Embryonic facial prominence (tissue), 1 donor: ENCODE data around the gene LAIR1.
"Not testable (repeated sequence)": the region's sequence is repeated elsewhere in the genome, so short reads cannot be mapped to it uniquely, and the experiment has no call there.

ENCODE experiments used
- DNase-seq: peaks from one replicate; pipeline ENCODE4 v3.0.0-alpha.2; 2016; ENCODE audit errors: extremely low spot score

Gene LAIR1, protein sequence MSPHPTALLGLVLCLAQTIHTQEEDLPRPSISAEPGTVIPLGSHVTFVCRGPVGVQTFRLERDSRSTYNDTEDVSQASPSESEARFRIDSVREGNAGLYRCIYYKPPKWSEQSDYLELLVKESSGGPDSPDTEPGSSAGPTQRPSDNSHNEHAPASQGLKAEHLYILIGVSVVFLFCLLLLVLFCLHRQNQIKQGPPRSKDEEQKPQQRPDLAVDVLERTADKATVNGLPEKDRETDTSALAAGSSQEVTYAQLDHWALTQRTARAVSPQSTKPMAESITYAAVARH

DNA sequence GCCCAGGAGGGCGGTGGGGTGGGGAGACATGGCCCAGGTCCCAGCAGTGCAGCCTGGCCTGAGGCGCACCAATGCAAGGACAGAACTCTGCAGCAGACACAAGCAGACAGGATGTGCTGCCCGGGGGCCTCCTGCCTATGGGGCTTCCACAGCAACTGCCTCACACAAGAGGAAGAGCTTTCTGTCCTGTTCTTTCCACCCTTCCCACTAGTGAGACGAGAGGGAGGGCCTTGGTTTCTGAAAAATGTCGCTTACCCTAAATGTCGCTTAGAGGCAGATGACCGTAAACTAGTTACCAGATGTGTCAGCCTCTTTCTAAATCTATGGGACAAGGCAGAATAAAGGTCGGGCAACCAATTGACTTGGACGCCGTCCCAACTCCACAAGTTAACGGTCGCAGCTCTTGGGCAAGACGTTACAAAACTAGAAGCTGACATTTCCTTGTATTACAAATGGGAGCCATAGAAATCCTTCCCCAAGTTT lies at the start of gene LAIR1:
Gene LAIR1, minus strand, starts transcription at position 157 of the 483 bp plus-strand sequence. Its CDS starts 127 bp downstream, at position 30.
- DNase-seq = no peak

DNA sequence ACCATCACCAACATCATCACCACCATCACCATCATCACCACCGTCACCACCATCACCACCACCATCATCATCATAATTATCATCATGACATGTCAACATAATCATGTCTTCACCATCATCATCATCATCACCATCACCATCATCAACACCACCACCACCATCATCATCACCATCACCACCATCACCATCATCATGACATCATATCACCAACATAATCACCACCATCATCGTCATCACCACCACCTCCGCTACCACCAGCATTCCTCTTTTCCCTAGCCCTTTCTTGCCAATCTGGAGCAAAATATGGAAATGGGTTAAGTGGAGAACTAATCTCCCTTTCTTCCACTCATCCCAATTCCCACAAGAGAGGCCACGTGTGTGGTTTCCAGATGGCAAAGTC lies 49.4 kb upstream of the LAIR1 start:
- no peak for DNase-seq

DNA sequence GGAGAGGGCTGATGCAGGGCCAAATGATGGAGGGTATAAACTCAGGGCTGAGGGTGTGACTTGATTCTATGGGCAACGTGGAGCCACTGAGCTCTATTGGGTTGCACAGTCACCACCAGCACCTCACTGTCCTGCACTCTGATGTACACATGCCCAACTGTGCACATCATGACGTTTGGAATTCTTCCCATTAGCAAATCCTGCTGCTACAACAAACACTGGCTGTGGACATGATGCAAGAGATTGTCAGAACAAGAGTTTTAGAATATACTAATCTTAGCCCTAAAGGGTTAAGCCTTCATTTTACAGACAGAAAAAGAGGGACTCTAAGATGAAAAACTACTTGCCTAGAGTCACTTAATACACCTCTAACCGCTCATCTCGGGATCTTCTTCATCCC lies 48.1 kb upstream of the LAIR1 start:
- no peak for DNase-seq

DNA sequence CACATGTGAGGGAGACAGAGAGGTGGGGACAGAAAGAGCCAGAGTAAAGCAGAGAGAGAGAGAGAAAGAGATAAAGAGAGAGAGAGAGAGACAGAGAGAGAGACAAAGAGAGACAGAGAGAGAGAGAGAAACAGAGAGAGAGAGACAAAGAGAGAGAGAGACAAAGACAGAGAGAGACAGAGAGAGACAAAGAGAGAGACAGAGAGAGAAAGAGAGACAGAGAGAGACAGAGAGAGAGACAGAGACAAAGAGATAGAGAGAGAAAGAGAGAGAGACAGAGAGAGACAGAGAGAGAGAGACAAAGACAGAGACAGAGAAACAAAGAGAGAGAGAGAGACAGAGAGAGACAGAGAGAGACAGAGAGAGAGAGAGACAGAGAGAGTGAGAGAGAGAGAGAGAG lies 46.3 kb upstream of the LAIR1 start:
- DNase-seq = no peak

DNA sequence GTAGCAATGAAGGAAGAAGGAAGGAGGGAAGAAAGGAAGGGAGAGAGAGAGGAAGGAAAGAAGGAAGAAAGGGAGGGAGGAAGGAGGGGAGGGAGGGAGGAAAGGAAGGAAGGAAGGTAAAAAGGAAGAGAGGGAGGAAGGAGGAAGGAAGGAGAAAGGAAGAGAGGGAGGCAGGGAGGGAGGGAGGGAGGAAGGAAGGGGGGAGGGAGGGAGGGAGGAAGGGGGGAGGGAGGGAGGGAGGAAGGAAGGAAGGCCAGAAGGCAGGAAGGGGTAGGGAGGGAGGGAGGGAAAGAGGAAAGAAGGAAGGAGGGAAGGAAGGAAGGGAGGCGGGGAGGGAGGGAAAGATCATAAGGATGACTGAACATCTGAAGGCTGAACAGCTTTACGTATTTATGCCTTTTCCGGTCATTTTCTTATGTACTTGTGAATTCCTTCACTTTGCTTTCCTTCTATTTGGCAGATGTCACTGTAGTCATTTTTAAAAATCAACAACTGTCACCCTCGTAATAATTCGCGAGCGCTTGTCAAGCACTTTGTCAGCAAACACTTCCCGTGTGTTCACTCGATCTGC lies 43.8 kb upstream of the LAIR1 start:
- no peak for DNase-seq

DNA sequence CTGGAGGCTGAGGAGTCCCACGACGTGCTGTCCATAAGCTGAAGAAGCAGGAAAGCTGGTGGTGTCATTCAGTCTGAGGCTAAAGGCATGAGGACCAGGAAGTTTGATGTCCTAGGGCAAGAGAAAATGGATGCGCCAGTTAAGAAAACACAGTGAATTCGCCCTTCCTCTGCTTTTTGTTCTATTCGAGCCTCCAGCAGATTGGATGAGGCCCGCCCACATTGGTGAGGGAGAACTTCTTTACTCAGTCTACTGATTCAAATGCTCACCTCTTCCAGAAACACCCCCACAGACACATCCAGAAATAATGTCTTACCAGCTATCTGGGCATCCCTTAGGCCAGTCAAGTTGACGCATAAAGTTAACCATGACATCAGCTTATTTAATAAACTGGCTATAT lies 43.0 kb upstream of the LAIR1 start:
- DNase-seq = no peak

DNA sequence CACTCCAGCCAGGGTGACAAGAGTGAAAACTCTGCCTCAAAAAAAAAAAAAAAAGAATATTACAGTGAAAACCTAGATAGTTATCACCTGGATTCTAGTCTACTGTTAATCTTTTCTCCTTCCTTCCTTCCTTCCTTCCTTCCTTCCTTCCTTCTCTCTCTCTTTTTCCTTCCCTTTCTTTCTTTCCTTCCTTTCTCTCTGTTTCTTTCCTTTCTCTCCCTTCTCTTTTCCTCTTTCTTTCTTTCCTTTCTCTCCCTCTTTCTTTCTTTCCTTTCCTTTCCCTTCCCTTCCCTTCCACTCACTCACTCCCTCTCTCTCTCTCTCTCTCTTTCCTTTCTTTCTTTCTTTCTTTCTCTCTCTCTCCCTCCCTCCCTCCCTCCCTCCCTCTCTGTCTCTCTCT lies 40.9 kb upstream of the LAIR1 start:
- no peak for DNase-seq

DNA sequence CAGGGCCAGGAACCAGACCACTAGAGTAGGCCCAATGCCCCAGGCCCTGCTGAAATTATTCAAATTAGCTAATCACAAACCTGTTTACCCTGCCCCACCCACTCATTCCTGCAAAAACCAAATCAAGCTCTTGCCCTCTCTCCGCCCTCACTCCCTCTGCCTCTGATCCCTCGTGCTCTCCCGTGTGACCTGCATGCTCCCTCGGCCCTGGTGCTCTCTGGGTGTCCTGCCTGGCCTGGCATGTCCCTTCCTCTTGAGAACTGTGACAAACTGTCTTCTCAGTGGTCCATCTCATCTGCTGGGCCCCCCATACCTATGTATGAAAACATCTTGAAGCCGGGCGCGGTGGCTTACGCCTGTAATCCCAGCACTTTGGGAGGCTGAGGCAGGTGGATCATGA lies 38.3 kb upstream of the LAIR1 start:
- no peak for DNase-seq

DNA sequence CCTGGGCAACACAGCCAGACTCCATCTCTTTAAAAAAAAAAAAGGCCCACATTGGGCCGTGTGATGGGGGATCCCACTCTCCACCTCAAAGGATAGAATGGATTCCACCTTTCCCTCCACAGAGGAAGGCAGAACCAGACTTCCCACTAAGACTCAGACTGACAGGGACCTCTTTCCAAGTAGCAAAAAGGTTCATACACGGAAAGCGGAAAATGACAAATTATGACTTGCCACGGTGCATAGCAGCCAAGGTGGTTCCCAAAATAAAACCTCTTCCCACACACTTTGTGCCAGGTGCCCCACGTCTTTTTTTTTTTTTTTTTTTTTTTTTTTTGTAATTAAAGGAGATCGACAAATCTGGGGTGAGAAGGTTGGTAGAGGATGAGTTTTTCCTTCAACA lies 36.2 kb upstream of the LAIR1 start:
- DNase-seq = no peak

DNA sequence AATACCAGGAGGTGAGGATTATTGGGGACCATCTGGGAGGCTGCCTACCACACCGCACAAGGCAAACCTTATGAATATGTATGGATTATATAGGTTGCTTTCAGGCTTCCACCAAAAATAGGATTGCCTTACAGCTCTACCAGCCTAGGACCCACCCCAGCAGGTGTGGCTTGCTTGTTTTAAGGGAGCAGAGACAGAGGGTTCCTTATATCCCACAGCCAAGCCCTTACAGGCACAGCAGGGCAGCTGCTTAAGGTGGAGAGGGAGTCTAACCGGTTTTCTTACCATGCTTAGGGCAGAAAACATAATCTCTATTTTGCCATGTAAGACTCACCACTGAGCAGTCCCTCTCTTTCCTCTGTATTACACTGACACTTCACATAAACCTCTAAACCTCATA lies 34.5 kb upstream of the LAIR1 start:
- DNase-seq = no peak

DNA sequence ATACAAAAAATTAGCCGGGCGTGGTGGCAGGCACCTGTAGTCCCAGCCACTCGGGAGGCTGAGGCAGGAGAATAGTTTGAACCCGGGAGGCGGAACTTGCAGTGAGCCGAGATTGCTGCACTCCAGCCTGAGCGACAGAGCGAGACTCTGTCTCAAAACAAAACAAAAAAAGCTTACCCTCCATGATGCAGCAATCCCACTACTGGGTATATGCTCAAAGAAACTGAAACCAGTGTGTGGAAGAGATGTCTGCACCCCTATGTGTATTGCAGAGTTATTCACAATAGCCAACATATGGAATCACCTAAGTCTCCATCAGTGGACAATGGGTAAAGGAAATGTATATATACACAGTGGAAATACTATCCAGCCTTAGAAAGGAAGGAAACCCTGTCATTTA lies 31.0 kb upstream of the LAIR1 start:
- no peak for DNase-seq

DNA sequence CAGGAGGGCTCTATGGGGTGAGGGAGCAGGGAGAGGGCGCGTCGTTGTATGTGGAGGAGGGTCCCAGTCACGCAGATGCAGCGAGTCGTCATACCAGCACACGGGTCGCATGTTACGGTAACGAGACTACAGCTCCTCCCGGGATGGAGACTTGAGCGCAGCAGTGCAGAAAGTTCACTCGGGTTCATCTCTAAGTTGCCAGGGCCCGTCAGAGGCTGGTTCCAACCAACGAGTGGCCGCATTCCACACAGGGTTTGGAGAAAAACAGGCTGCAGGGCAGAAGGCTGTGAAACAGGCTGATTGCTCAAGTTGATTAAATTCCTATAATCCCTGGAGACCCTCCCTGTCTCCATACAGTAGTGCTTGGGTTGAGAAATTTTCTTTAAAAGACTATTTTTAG lies 28.6 kb upstream of the LAIR1 start:
- DNase-seq = no peak

DNA sequence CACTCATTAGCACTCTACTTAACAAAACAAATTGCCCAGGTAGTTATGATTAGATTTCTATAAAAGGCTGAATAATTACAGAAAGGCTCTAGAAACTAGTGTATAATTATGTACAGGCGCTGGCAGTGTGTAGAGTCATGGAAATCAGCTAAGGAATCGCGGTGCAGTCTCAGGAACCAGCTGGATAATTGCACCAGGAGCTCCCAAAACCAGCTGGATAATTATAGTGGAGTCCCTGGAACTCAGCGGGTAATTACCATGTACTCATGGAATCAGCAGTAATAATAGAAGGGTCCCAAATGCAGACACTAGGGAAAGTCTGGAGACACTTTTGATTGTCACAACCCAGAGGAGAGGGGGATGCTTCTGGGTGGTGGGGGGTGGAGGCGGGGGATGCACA lies 27.4 kb upstream of the LAIR1 start:
- DNase-seq = no peak

DNA sequence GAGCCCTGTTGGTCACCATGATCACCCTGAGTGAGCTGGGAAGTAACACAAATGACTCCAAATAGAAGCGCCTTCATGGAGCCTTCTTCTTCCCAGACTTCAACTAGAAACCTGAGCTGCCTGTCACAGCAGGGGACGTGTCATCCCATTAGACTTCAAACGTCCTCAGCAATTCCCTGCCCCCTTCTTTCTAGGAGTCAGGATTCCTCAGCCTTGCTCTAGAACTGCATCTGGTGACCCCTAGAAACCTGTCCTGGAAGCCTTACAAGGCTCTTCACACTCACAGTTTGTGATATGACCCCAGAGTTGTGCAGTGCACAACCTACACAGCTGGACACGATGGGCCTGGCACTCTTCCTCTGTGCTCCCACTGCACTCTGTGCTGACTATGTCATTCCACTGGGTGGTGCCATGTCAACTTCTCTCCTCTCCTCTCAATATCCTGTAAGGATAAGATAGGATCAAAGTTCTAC lies 26.9 kb upstream of the LAIR1 start:
- DNase-seq = no peak

DNA sequence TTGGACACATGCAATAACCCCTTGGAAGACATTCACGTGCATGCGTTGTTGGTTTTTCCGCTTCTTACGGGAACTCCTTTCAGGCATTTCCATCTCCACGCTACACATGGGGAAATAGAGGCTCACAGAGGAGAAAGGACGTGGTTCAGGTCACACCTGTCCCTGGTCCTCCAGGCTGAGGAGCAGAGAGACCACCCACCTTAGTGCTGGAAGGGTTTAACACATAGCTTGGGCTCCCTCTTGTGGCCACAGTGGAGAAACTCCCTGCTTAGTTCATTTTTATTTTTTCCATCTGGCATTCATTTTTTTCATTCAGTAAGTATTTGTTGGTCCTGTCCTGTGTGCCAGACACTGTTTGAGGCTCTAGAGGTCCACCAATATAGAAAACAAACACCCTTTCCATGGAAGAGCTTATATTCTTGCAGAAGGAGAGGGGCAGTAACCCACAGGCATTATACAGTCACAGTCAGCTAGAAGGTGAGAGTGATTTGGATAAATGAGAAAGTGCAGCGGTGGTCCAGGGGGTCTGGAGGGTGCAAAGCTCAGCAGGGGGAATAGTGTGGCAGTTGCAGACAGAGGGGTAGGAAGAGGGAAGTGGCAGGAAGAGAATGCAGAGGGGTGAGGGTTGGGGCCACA lies 26.3 kb upstream of the LAIR1 start:
- DNase-seq = peak; percentile 20

DNA sequence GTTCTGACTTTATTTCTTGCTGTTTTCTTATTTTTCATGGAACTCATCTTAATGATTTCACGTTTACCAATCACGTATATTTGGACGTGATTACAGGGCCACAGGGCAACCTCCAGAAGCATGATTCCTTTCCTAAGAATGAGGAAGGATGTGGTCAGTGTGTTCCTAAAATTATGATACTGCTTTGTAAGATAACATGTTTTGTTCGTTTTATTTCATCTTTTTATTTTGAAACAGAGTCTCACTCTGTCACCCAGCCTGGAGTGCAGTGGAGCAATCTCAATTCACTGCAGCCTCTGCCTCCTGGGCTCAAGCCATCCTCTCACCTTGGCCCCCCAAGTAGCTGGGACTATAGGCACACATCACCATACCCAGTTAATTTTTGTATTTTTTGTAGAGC lies 24.8 kb upstream of the LAIR1 start:
- no peak for DNase-seq

DNA sequence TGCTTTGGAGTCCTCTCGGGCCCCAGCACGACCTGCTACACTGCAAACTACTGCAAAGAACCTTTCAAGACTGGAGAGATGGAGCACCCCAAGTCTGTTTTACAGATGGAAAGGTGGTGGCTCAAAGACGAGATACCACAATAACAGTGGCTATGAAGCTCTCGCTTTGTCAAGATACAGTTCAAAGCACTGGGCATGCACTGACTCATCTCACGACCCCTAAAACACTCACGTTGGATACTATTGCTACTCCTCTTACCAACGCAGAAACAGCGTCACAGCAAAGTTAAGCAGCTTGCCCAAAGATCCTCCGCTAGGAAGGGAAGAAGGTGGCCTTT lies 24.0 kb upstream of the LAIR1 start:
- DNase-seq = no peak

DNA sequence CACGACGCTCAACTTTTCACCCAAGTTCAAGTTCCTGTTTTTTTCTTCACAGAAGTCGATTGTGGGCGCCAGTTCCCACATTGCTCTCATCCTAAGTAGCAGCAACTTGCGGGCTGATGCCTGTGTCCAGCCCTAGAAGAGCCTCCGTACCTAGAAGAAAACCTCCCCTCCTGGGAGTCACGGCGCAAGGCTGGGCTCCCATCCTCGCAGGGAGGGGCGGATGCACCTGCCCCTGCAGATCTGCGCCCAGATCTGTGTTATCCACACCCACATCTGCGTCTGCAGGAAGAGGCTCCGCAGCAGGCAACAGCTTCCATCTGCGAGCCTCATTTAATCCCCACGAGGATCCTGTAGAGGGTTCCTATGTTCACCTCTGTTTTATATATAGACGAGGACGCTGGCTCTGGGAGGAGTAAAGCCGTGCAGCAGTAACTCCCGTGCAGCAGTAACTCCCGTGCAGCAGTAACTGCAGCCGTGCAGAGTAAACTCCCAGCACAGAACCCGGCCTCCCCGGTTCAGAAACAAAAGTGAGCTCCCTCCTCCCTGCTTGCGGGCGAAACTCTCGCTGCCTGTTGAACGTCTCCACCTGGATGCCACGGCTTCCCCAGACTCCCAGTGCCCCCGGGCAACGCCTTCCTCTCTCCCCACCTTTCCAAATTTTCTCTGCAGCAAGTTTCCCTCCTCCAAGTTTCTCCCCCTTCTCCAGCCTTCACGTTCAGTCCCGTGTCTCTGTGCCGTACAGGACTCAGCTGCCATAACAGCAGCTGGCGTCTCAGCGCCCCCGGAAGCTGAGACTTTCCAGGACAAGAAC lies 23.5 kb upstream of the LAIR1 start:
- no peak for DNase-seq

DNA sequence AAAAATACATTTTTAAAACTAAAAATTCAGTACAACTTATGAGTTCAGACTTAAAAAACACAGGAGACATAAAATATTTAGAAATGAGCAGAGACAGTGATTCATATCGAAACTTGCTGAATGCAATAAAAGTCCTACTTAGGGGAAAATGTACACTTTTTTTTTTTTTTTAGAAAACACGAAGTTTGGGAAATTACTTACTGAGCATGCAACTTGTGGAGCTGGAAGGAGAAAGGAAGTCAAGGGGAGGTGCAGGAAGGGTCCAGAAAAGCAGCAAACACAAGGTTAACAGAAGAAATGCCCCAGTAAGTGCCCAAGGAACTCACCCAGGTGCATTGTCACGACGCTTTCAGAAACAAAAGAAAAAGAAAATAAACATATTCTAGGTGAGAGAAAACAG lies 18.6 kb upstream of the LAIR1 start:
- DNase-seq = no peak

DNA sequence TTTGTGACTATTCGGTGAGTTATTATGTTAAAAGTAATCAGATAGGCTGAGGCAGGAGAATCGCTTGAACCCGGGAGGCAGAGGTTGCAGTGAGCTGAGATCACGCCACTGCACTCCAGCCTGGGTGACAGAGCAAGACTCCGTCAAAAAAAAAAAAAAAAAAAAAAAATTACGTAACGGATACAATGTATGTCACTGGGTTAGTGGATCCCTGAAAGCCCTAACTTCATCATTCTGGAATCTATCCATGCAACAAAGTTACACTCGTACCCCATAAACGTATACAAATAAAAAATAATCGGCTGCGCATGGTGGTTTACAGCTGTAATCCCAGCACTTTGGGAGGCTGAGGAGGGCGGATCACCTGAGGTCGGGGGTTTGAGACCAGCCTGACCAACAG lies 17.3 kb upstream of the LAIR1 start:
- not testable (repeated sequence) for DNase-seq

DNA sequence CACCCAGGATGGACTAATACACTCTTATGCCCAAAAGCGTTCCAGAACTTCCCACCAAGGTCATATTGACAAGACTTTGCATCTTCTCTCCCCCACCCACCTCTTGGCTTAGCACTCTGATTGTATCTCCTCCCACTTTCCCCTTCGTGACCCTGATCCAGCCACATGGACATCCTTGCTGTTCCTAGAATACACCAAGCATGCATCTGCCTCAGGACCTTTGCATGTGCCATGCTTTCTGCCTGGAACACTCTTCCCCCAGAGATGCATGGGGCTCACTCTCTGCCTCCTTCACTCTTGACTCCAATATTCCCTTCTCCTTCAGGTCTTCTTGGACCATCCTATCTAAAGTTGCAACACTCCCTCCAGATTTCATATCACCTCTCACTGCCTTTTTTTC lies 16.2 kb upstream of the LAIR1 start:
- no peak for DNase-seq

DNA sequence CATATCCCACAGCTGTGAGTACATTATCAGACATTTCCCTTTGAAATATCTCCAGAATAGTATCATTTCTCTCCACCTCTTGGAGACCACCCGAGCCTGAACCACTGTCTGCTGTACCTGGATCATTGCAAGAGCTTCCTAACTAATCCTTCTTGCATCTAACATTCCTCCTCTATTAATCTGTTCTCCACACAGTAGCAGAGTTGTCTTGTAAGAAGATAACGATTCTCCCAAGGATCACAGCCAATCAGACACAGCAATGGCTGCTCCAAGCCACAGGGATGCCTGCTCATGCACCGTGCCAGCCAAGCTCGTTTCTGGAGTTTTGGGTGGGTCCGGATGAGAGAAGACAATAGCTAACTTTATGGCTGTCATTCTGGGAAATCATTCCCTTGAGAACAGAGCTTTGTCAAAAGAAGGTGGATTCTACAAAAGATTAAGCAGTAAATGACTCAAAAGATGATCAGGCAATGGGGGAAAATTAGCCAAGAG lies 14.5 kb upstream of the LAIR1 start:
- no peak for DNase-seq
